SK-N-MC (cell line): ENCODE data around the gene SEPTIN14.
"Not testable (repeated sequence)": the region's sequence is repeated elsewhere in the genome, so short reads cannot be mapped to it uniquely, and the experiment has no call there.

Experiments
- DNase-seq: peaks from one replicate; pipeline ENCODE4 v3.0.0-alpha.2; 2011; ENCODE audit warnings: low read depth, low spot score
- H3K27ac ChIP-seq: fragments of 200-600 bp; sonication (generic); 2 replicates; pipeline ENCODE4 v1.5.1; 2016; ENCODE audit warnings: mixed run types
- H3K36me3 ChIP-seq: fragments of 200-600 bp; sonication (generic); 2 replicates; pipeline ENCODE4 v1.6.1; 2017; ENCODE audit warnings: antibody characterized with exemption, low read length, mixed read lengths; ENCODE audit not compliant: insufficient read depth
- H3K4me3 ChIP-seq: fragments of 200-600 bp; sonication (generic); 2 replicates; pipeline ENCODE4 v1.5.1; 2016
- H3K9ac ChIP-seq: fragments of 200-600 bp; sonication (generic); 2 replicates; pipeline ENCODE4 v1.8.0; 2017; ENCODE audit warnings: mixed run types, mixed read lengths; ENCODE audit not compliant: insufficient read length
- H3K9me3 ChIP-seq: fragments of 200-600 bp; sonication (generic); 2 replicates; pipeline ENCODE4 v1.6.1; 2017; ENCODE audit warnings: low read depth, mild to moderate bottlenecking, antibody characterized with exemption, low read length, moderate library complexity, mixed read lengths
- EZH2 ChIP-seq: fragments of 200-600 bp; sonication (generic); IDR thresholded peaks from one replicate; pipeline ENCODE4 v1.6.1; 2017; ENCODE audit warnings: antibody characterized with exemption
- FOXP2 ChIP-seq: optimal IDR thresholded peaks from 2 replicates; pipeline ENCODE3; 2011; ENCODE audit warnings: mild to moderate bottlenecking, moderate library complexity; ENCODE audit not compliant: insufficient read depth; ENCODE audit errors: extremely low read length, control extremely low read depth
- POLR2AphosphoS5 ChIP-seq: IDR thresholded peaks from 2 replicates; pipeline ENCODE4 v1.6.1; 2012; ENCODE audit warnings: mild to moderate bottlenecking, low read depth, low read length, borderline replicate concordance

SEPTIN14 gene

GRCh38 chr7:55774327-55775050 is 88.1 kb downstream of the SEPTIN14 start:
- Histone ChIP-seq H3K4me3 (no peak overlapping the region), H3K36me3 (no peaks in the 10 kb centered on the region), H3K9ac (no peak overlapping the region), H3K27ac (no peak overlapping the region), H3K9me3 (no peaks in the 10 kb centered on the region)
- DNase-seq: no peak
- TF ChIP-seq EZH2: no peak
- no peak for TF ChIP-seq FOXP2
- TF ChIP-seq POLR2AphosphoS5: no peak

- H3K9me3 ChIP-seq: no peaks in the 10 kb centered on the region
- no peak overlapping the region for H3K9ac ChIP-seq
- H3K4me3 ChIP-seq: no peak overlapping the region
- DNase-seq: no peak
- H3K36me3 ChIP-seq: no peaks in the 10 kb centered on the region
- H3K27ac ChIP-seq: no peak overlapping the region
- TF ChIP-seq POLR2AphosphoS5 (no peak), EZH2 (no peak), FOXP2 (no peak)
Measured at GRCh38 chr7:55770778-55771177, 91.8 kb downstream of the SEPTIN14 start.

GRCh38 chr7:55753274-55753862 is 109.2 kb downstream of the SEPTIN14 start:
- H3K9ac ChIP-seq, H3K36me3 ChIP-seq, H3K27ac ChIP-seq, H3K9me3 ChIP-seq, DNase-seq, H3K4me3 ChIP-seq: not testable (repeated sequence)

GRCh38 chr7:55744706-55745105 is 117.8 kb downstream of the SEPTIN14 start:
- DNase-seq, H3K4me3 ChIP-seq, H3K27ac ChIP-seq, H3K36me3 ChIP-seq, H3K9ac ChIP-seq, H3K9me3 ChIP-seq: not testable (repeated sequence)
